ENCODE data around the gene PDLIM3. TPM values are rescaled to one million over a fixed set of nuclear protein-coding genes. Genes with fewer than 3 reads are reported as not detected.

Gene PDLIM3
- total and polyA plus RNA-seq, 2 of the 4 experiments (the other 2 are of a cell fraction), result 6.4 to 11.7 TPM

- H3K4me3 ChIP-seq (ENCODE audit: insufficient read depth, low read depth, low read length), result no peak overlapping the region
- POLR2A ChIA-PET (ENCODE audit: unreplicated experiment), result interaction anchor here (0.5 kb wide), 1 partner anchor 614 kb away, joined by 4 read pairs; no protein-coding TSS in a partner anchor
- H3K79me1 ChIP-seq (ENCODE audit: low read depth in 1 of 2, low read length in 2 of 2), result no peaks in the 10 kb centered on the region; a peak in 1 of 4 replicates
- H3K27ac ChIP-seq (ENCODE audit: insufficient read depth, low read length), result no peak overlapping the region
- no peak overlapping the region for H3K9ac ChIP-seq (ENCODE audit: low read depth, low read length)
- no peak overlapping the region for H2BK15ac ChIP-seq (ENCODE audit: low read depth, low read length)
- H2BK20ac ChIP-seq (ENCODE audit: low read depth, low read length), result no peak overlapping the region
- dilution Hi-C loops (cut with HindIII; ENCODE audit: low sequenced_read_pairs, unreplicated experiment) (no loop called here), in situ Hi-C loops (cut with MboI; ENCODE audit: low sequenced_read_pairs) (no loop called here), intact Hi-C loops (cut with micrococcal nuclease) (loop anchor here (2.0 to 5.0 kb wide), 4 partner anchors 45 to 553 kb away; partner anchors contain the start of genes PDLIM3 and UFSP2)
- H3K14ac ChIP-seq (replicated peaks; ENCODE audit: low read depth, low read length), result no peak overlapping the region
- ATAC-seq (ENCODE audit: low read depth), result no peak
- no peaks in the 10 kb centered on the region for H3K36me3 ChIP-seq (ENCODE audit: control insufficient read depth, insufficient read depth, low read length)
- DNase-seq, result no peak
- no peak overlapping the region for H3K23ac ChIP-seq (ENCODE audit: low read depth, low read length)
- TF ChIP-seq CTCF (conservative IDR thresholded peaks at IDR 0.05; ENCODE audit: low read depth, low read length) (no peak), BHLHE40 (IDR thresholded peaks at IDR 0.05; ENCODE audit: low read depth, low read length) (no peak), POLR2A (IDR thresholded peaks at IDR 0.05; ENCODE audit: low read depth, low read length) (no peak), RCOR1 (IDR thresholded peaks at IDR 0.05; ENCODE audit: insufficient replicate concordance, low read length) (no peak), ELK1 (IDR thresholded peaks at IDR 0.05; ENCODE audit: borderline replicate concordance, low read depth, low read length) (no peak), FOS (IDR thresholded peaks at IDR 0.05; ENCODE audit: low read depth, low read length) (no peak), RFX5 (IDR thresholded peaks at IDR 0.05; ENCODE audit: low read depth, low read length) (no peak), NFE2L2 (IDR thresholded peaks at IDR 0.05; ENCODE audit: low read depth, low read length) (no peak), SMC3 (IDR thresholded peaks at IDR 0.05; ENCODE audit: low read depth, low read length) (no peak), MXI1 (IDR thresholded peaks at IDR 0.05; ENCODE audit: borderline replicate concordance, low read depth, low read length) (no peak), RAD21 (IDR thresholded peaks at IDR 0.05; ENCODE audit: low read length) (no peak), MAFK (IDR thresholded peaks at IDR 0.05; ENCODE audit: low read depth, low read length) (no peak), USF2 (IDR thresholded peaks at IDR 0.05; ENCODE audit: low read depth, low read length) (no peak), CHD1 (IDR thresholded peaks at IDR 0.05; ENCODE audit: low read depth, low read length) (no peak), CEBPB (IDR thresholded peaks at IDR 0.05; ENCODE audit: low read depth, low read length) (no peak), MAZ (IDR thresholded peaks at IDR 0.05; ENCODE audit: borderline replicate concordance, low read depth, low read length) (no peak)
- no peak overlapping the region for H3K4me2 ChIP-seq (ENCODE audit: low read depth, low read length)
- H3K4me1 ChIP-seq (ENCODE audit: control insufficient read depth, insufficient read depth, low read length), result peaks cover 8% of the 10 kb centered on the region
- CTCF ChIA-PET, result no interaction called here
- H3K9me3 ChIP-seq (ENCODE audit: control insufficient read depth, insufficient read depth, low read length), result no peaks in the 10 kb centered on the region
- WGBS, 2 experiments (ENCODE audit: extremely low coverage in 2 of 2, insufficient read length in 1 of 2), result 60% methylated on average over 1 of the region's 9 CpGs; no CpG with 5 or more reads in 1 of the 2 experiments
- H4K8ac ChIP-seq (ENCODE audit: low read depth in 2 of 2, low read length in 2 of 2), result no peak overlapping the region
- H2AK5ac ChIP-seq (ENCODE audit: low read depth, low read length), result no peak overlapping the region
- H3K18ac ChIP-seq (ENCODE audit: low read depth, low read length), result no peak overlapping the region
- H2AK9ac ChIP-seq (replicated peaks; ENCODE audit: low read depth, low read length, poor library complexity), result no peak overlapping the region
- no peak overlapping the region for H2BK120ac ChIP-seq (ENCODE audit: low read depth, low read length)
- H3K4ac ChIP-seq (ENCODE audit: low read depth, low read length), result no peak overlapping the region
- H4K20me1 ChIP-seq (ENCODE audit: insufficient read depth, low read length), result no peaks in the 10 kb centered on the region
- no peak overlapping the region for H4K91ac ChIP-seq (ENCODE audit: insufficient read depth, low read depth, low read length)
- no peak overlapping the region for H4K5ac ChIP-seq (ENCODE audit: low read depth, low read length)
- H2BK5ac ChIP-seq (ENCODE audit: low read depth, low read length, poor library complexity, severe bottlenecking), result no peak overlapping the region
- H3K56ac ChIP-seq (ENCODE audit: extremely low read depth, insufficient read depth, low read length), result no peak overlapping the region
- peaks cover 5% of the 10 kb centered on the region; the same call in 1 of the 2 replicates for H3K9me1 ChIP-seq (ENCODE audit: insufficient read depth, low read length)
- no TSS peak for BruUV-seq (replicated peaks)
- H3K27me3 ChIP-seq (ENCODE audit: control insufficient read depth, insufficient read depth, low read length), result no peaks in the 10 kb centered on the region
- no peak overlapping the region for H2AFZ ChIP-seq (replicated peaks; ENCODE audit: low read length, poor library complexity)
Measured at GRCh38 chr4:185469580-185470154, 65.6 kb downstream of the PDLIM3 start.

Measured in IMR-90 (cell line).